Transverse colon (tissue), 3 donors: ENCODE results near the gene IER5.

Source experiments
- CTCF ChIP-seq, 5 experiments: fragments of 200-600 bp in 3 of 5; fragments of 450-650 bp in 2 of 5; sonication (generic) in 3 of 5; IDR thresholded peaks; 1 replicate in 2 of 5; 2 replicates in 3 of 5; pipeline ENCODE4 v1.5.1; 2016 to 2017; ENCODE audit warnings: antibody characterized with exemption in 5 of 5, inconsistent platforms in 3 of 5, mild to moderate bottlenecking in 2 of 5, moderate library complexity in 1 of 5
- EP300 ChIP-seq: sonication (generic); formaldehyde crosslinking; IDR thresholded peaks from one replicate; pipeline ENCODE4 v1.6.1; 2017; ENCODE audit warnings: antibody characterized with exemption, low read depth
- POLR2A ChIP-seq: fragments of 450-650 bp; IDR thresholded peaks from one replicate; pipeline ENCODE4 v1.6.1; 2016; ENCODE audit warnings: antibody characterized with exemption, mild to moderate bottlenecking, moderate library complexity

- TF ChIP-seq CTCF (IDR thresholded peaks at IDR 0.05) (no peak), POLR2A (no peak), EP300 (no peak)
Measured at GRCh38 chr1:181059435-181059834, 29.1 kb upstream of the IER5 start.
